Activated T-cell treated with anti-CD3 and anti-CD28 coated beads, Interleukin-2, amount 50 U/mL, for 4 hours (primary cell): ENCODE data around the gene AGL. TPM values are rescaled to one million over a fixed set of nuclear protein-coding genes. Genes with fewer than 3 reads are reported as not detected.
A peak's percentile ranks its signal among the peaks of the same experiment; 100 is the strongest.
"Not testable (repeated sequence)": the region's sequence is repeated elsewhere in the genome, so short reads cannot be mapped to it uniquely, and the experiment has no call there.

ENCODE experiments used
- ATAC-seq, 2 donors: fragments of 200-7000 bp; cut with Tn5 transposase; one replicate each; pipeline ENCODE4 v1.10.0; 2021
- DNase-seq: peaks from one replicate; pipeline ENCODE4 v3.0.0-alpha.2; 2020
- H3K27me3 Mint-ChIP-seq: one replicate; pipeline ENCODE4 v1.8.0; 2021; ENCODE audit warnings: low read depth, mixed read lengths
- H3K36me3 Mint-ChIP-seq: one replicate; pipeline ENCODE4 v1.8.0; 2022; ENCODE audit warnings: mixed read lengths; ENCODE audit not compliant: insufficient read depth
- H3K4me1 Mint-ChIP-seq: one replicate; pipeline ENCODE4 v1.8.0; 2021; ENCODE audit warnings: low read depth, mixed read lengths
- H3K4me3 Mint-ChIP-seq: one replicate; pipeline ENCODE4 v1.8.0; 2021; ENCODE audit warnings: mild to moderate bottlenecking, moderate library complexity, mixed read lengths
- H3K9me3 Mint-ChIP-seq: one replicate; pipeline ENCODE4 v1.8.0; 2021; ENCODE audit warnings: mixed read lengths
- total RNA-seq, 3 donors: library from RNA; stranded (reverse); gene quantifications; one replicate each; pipeline ENCODE4 v1.2.1, GENCODE V29; 2021

Gene AGL
- total RNA-seq, 3 donors from 2014 or later: 13.8 to 16.1 (median 14.8) TPM

DNA sequence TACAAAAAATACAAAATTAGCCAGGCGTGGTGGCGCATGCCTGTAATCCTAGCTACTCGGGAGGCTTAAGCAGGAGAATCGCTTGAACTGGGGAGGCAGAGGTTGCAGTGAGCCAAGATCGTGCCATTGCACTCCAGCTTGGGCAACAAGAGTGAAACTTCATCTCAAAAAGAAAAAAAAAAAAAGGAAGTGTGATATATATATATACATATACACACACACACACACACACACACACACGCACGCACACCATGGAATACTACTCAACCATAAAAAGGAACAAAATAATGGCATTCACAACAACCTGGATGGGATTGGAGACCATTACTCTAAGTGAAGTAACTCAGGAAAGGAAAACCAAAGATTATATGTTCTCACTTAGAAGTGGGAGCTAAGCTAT, 16.2 kb upstream of the AGL start:
- not testable (repeated sequence) for H3K9me3 Mint-ChIP-seq, DNase-seq, H3K4me1 Mint-ChIP-seq, H3K36me3 Mint-ChIP-seq, H3K4me3 Mint-ChIP-seq, H3K27me3 Mint-ChIP-seq, ATAC-seq

DNA sequence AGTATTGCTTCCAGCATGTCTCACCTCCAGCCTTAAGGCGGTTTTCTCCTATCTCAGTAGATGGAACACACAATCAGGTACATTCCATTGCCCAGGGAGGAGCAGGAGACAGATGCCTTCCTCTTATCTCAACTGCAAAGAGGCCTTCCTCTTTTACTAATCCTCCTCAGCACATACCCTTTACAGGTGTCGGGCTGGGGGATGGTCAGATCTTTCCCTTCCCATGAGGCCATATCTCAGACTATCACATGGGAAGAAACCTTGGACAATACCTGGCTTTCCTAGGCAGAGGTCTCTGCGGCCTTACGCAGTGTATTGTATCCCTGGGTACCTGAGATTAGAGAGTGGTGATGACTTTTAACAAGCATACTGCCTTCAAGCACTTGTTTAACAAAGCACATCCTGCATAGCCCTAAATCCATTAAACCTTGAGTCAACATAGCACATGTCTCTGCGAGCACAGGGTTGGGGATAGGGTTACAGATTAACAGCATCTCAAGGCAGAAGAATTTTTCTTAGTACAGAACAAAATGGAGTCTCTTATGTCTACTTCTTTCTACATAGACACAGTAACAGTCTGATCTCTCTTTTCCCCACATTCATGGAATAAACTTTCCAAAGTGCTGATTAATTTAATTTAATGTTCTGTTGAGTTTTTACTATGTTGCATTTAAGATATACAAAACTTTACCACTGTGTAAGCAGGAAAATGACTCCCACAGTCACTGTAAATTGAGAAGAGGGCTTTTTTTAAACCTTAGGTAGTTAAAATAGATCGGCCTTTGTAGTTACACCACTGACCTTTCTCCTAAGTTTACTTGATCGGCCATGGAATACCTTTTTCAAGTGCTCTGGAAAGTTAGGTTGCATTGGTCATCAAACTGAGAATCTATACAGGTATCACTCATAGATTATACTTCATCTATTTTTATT, 13.7 kb upstream of the AGL start:
- H3K36me3 Mint-ChIP-seq, H3K27me3 Mint-ChIP-seq, H3K4me1 Mint-ChIP-seq, DNase-seq, ATAC-seq, H3K4me3 Mint-ChIP-seq, H3K9me3 Mint-ChIP-seq: not testable (repeated sequence)

DNA sequence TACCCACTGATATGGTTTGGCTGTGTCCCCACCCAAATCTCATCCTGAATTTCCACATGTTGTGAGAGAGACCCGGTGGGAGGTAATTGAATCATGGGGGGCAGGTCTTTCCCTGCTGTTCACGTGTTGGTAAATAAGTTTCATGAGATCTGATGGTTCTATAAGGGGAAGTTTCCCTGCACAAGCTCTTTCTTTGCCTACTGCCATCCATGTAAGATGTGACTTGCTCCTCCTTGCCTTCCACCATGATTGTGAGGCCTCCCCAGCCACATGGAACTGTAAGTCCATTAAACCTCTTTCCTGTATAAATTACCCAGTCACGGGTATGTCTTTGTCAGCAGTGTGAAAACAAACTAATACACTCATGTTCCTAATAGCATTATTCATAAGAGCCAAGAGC, 9.8 kb upstream of the AGL start:
- not testable (repeated sequence) for ATAC-seq, H3K9me3 Mint-ChIP-seq, DNase-seq, H3K4me3 Mint-ChIP-seq, H3K36me3 Mint-ChIP-seq, H3K27me3 Mint-ChIP-seq, H3K4me1 Mint-ChIP-seq

DNA sequence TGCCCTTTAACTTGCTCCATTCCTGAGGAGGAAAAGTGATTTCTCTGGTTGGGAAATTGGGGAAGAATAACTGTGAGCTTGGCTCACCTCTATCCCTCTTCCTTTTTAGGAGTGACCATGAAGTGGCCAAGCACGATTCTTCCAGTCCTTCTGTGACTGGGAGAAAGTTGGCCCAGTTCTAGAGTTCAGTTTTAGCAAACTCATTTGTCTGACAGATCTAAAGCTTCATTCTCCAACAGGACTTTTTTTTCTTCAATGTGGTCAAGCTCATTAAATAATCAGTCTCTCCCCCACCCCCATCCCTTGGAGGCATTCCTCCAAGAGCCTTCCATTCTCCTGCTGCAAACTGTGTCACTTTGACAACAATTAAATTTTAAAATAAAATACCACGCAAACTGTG, 6.4 kb upstream of the AGL start:
- Mint-ChIP-seq H3K9me3 (peaks cover 8% of the 10 kb centered on the region), H3K4me1 (peaks cover 4% of the 10 kb centered on the region), H3K4me3 (no peak overlapping the region), H3K27me3 (no peaks in the 10 kb centered on the region), H3K36me3 (peaks cover 1% of the 10 kb centered on the region)
- no peak for DNase-seq
- ATAC-seq: no peak

DNA sequence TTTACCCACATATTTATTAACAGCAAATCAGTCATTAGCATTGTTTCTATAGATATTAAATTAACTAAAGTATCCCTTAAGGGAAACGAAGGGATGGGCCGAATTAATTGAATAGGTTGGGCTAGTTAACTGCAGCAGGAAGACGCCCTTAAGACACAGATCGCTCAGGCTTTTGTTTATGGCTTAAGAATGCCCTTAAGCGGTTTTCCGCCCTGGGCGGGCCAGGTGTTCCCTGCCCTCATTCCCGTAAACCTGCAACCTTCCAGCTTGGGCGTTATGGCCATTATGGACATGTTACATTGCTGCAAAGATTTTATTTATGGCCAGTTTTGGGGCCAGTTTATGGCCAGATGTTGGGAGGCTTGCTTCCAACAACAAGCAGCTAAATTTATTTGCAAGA, 5.0 kb upstream of the AGL start:
- peaks cover 11% of the 10 kb centered on the region for H3K4me1 Mint-ChIP-seq
- H3K36me3 Mint-ChIP-seq, ATAC-seq, H3K27me3 Mint-ChIP-seq, H3K4me3 Mint-ChIP-seq, H3K9me3 Mint-ChIP-seq, DNase-seq: not testable (repeated sequence)

DNA sequence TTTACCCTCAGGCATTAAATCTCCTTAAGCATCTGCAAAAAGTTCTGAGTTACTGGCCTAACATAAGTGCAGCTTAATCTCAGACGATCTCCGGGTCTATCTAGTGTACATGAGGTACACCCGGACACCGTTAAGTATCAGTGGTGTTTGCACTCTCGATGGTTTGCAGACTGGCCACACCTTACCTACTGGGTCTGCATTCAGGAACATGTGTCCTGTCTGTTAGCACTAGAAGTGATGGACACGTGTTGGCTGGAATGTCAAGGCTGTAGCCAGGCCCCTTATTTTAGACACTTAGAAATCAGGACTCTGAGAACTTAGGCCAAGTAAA, 783 bp upstream of the AGL start:
- DNase-seq (no peak), ATAC-seq (no peak)
- peak overlapping the region; percentile 97 for H3K4me3 Mint-ChIP-seq
- peaks cover 16% of the 10 kb centered on the region for H3K36me3 Mint-ChIP-seq
- no peaks in the 10 kb centered on the region for H3K9me3 Mint-ChIP-seq
- peaks cover 23% of the 10 kb centered on the region for H3K4me1 Mint-ChIP-seq
- H3K27me3 Mint-ChIP-seq: no peaks in the 10 kb centered on the region

DNA sequence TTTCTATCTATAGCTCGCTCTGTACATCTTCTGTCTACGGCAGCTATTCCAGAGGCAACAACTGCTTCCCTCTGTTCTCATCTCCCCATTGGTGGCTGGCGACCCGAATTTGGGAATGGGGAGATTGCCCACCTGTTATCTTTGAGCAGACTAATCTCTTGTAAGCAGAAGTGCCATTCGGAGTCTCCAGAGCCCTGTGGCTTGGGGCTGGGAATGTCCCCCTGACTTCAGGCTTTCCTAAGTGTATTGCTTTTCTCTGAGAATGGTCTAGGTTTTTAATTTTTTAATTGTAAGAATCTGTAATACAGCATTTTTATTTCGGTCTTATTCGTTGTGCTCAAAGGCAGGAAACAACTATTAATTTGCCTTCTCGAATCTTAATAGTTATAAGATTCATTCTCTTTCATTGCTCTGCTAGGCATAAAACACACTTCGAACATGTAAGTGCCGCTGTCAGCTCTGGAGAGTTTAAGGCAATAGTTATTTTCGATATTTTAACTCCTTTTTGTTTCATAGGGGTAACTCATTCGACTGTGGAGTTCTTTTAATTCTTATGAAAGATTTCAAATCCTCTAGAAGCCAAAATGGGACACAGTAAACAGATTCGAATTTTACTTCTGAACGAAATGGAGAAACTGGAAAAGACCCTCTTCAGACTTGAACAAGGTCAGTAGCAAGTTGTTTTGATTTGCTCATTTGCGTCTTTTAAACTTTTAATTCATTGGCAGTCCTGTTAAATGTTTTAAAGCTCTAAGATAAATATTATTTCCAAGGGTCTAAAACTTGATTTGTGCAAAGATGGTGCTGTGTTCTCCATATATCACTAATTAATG, 514 bp downstream of the AGL start:
- no peaks in the 10 kb centered on the region for H3K9me3 Mint-ChIP-seq
- peaks cover 18% of the 10 kb centered on the region for H3K36me3 Mint-ChIP-seq
- peaks cover 23% of the 10 kb centered on the region for H3K4me1 Mint-ChIP-seq
- ATAC-seq: peak in 1 of 2 donors; percentile 1
- no peaks in the 10 kb centered on the region for H3K27me3 Mint-ChIP-seq
- DNase-seq: no peak
- H3K4me3 Mint-ChIP-seq: peak overlapping the region; percentile 97

DNA sequence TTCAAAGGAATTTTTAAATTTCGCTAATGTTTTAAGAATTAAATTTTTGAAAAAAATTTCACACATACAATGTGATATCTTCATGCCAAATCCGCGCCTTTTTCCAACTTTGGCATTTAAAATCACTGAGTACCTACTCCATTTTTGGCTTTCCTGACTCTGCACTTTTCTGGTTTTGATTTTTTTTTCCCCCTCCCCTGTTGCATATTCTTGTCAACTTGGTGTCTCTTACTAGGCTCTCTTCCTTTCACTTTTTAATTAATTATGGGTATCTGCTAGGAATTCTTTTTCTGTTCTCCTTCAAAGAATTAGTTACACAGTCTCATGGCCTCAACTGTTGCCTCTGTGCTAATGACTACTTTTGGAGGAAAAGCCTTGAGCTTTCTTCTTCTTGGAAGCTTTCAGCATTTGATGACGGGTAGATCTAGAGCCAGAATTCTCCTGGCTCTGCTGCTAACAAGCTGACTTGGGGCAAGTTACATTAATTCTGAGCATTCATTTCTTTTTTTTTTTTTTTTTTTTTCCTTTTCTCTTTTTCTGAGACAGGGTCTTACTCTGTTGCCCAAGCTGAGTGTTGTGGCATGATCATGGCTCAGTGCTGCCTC, 1.8 kb downstream of the AGL start:
- no peaks in the 10 kb centered on the region for H3K9me3 Mint-ChIP-seq
- no peak for ATAC-seq
- H3K4me3 Mint-ChIP-seq: peak overlapping the region; percentile 17
- no peaks in the 10 kb centered on the region for H3K27me3 Mint-ChIP-seq
- peaks cover 22% of the 10 kb centered on the region for H3K36me3 Mint-ChIP-seq
- H3K4me1 Mint-ChIP-seq: peaks cover 23% of the 10 kb centered on the region
- no peak for DNase-seq

DNA sequence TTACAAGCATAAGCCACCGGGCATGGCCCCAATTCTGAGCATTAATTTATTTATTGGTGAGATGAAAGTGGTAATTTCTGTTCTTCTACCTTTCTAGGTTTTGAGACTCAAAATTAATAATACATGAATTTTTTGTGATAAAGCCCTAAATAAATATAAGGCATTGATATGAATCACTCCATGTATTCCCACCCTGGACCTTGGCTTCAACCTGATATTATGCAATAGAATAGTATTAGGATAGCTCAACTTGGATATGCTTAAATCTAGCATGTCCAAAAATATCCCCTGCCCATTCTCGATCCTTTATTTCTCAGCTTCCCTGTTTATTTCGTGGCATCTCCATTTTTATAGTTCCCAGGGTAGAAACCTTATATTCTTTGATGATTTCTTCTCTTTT, 2.5 kb downstream of the AGL start:
- Mint-ChIP-seq H3K4me3 (no peak overlapping the region), H3K4me1 (peaks cover 23% of the 10 kb centered on the region), H3K9me3 (no peaks in the 10 kb centered on the region), H3K27me3 (no peaks in the 10 kb centered on the region), H3K36me3 (peaks cover 22% of the 10 kb centered on the region)
- ATAC-seq (no peak), DNase-seq (no peak)

DNA sequence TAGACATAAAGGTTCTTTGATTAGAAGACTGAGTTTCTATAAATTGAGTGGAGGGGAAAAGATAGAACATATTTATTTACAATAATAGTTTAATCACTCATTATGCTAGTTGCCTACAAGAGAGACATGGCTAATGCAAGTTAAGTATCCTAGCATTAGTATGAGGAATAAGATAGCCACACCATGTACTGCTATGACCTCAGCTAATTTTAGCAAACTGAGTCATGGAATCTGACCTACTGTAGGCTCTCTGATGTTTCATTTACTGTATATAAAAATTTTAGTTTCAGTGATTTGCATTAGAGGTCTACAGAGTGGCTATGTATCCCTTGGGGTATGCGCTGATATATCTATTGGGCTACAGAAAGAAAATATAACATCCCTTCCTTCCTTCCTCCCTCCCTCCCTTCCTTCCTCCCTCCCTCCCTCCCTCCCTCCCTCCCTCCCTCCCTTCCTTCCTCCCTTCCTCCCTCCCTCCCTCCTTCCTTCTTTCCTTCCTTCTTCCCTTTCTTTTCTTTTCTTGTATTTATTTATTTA, 5.8 kb downstream of the AGL start:
- no peaks in the 10 kb centered on the region for H3K9me3 Mint-ChIP-seq
- peaks cover 26% of the 10 kb centered on the region for H3K36me3 Mint-ChIP-seq
- DNase-seq (no peak), ATAC-seq (no peak)
- H3K27me3 Mint-ChIP-seq: no peaks in the 10 kb centered on the region
- H3K4me1 Mint-ChIP-seq: peaks cover 10% of the 10 kb centered on the region
- H3K4me3 Mint-ChIP-seq: no peak overlapping the region

DNA sequence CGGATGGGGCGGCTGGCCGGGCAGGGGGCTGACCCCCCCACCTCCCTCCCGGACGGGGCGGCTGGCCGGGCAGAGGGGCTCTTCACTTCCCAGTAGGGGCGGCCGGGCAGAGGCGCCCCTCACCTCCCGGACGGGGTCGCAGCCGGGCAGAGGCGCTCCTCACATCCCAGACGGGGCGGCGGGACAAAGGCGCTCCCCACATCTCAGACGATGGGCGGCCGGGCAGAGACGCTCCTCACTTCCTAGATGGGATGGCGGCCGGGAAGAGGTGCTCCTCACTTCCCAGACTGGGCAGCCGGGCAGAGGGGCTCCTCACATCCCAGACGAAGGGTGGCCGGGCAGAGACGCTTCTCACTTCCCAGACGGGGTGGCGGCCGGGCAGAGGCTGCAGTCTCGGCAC, 6.9 kb downstream of the AGL start:
- not testable (repeated sequence) for ATAC-seq, H3K9me3 Mint-ChIP-seq, DNase-seq, H3K4me3 Mint-ChIP-seq, H3K4me1 Mint-ChIP-seq, H3K27me3 Mint-ChIP-seq
- H3K36me3 Mint-ChIP-seq: peaks cover 25% of the 10 kb centered on the region

DNA sequence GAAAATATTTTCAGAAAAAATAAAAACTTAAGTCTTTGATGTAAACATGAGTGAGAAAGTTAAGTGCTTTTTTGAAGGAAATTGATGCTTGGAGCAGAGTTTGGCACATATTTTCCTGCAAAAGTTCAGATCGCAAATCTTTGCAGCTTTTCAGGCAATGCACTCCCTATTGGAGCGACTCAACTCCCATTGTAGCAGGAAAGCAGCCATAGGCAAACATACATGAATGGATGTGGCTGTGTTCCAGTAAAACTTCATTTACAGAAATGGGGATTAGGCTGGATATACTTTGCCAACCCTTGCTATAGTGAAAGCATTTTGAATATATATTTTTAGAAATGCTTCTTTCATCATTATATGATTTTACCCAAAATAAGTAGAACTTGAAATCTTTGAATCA, 8.1 kb downstream of the AGL start:
- no peak for ATAC-seq
- H3K4me3 Mint-ChIP-seq: no peak overlapping the region
- peaks cover 22% of the 10 kb centered on the region for H3K36me3 Mint-ChIP-seq
- no peaks in the 10 kb centered on the region for H3K9me3 Mint-ChIP-seq
- no peak for DNase-seq
- no peaks in the 10 kb centered on the region for H3K27me3 Mint-ChIP-seq
- H3K4me1 Mint-ChIP-seq: no peaks in the 10 kb centered on the region

DNA sequence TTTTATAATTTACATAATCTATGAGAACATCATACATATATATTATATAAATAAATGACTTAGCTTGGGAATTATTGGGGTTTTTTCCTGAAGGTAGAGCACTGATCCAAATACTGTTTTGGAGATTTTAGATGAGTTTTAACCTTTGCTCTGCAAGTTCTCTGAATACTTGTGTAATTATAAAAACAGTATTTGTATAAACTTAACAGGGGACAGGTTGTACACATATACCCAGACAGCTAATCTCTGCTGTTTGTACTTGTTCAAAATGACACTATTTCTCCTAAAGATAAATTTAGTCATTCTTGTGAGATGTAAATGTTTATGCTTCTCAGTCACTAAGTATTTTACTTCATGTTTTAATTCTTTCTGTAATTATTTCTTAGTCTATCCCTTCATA, 8.7 kb downstream of the AGL start:
- Mint-ChIP-seq H3K36me3 (peaks cover 20% of the 10 kb centered on the region), H3K9me3 (no peaks in the 10 kb centered on the region), H3K4me1 (no peaks in the 10 kb centered on the region), H3K27me3 (no peaks in the 10 kb centered on the region), H3K4me3 (no peak overlapping the region)
- ATAC-seq: no peak
- DNase-seq: no peak

DNA sequence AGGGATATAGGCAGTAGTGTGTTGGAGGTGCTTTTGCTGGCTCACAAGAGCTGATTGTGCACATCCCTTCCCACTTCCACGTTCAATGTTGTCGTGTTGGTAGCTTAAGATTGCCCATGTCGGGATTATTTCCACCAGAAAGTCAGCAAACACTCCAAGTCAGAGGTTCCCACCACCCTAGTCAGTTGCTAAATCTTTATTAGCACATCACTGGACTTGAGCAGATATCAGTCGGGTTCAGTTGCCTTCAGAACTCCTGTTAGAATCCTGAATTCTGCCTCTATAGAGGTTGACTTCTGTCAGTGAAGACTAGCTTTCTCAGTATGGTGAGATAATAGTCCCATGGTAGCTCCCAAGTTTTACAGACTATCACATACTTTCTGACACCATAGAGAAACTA, 10.5 kb downstream of the AGL start:
- Mint-ChIP-seq H3K27me3 (no peaks in the 10 kb centered on the region), H3K4me3 (no peak overlapping the region), H3K36me3 (peaks cover 24% of the 10 kb centered on the region), H3K4me1 (no peaks in the 10 kb centered on the region), H3K9me3 (no peaks in the 10 kb centered on the region)
- ATAC-seq (no peak), DNase-seq (no peak)
